ENCODE results near the gene ETV3L.
"Not testable (repeated sequence)": the region's sequence is repeated elsewhere in the genome, so short reads cannot be mapped to it uniquely, and the experiment has no call there.

ETV3L gene

GRCh38 chr1:157073944-157074685, 25.5 kb downstream of the ETV3L start:
- DNase-seq = peak; percentile 65

- no peak for DNase-seq
These were observed 30.0 kb downstream of the ETV3L start for GRCh38 chr1:157069601-157070000.

GRCh38 chr1:157059241-157059640, 40.4 kb downstream of the ETV3L start:
- not testable (repeated sequence) for DNase-seq

- DNase-seq = no peak
These were observed 43.3 kb downstream of the ETV3L start for GRCh38 chr1:157056269-157056668.

GRCh38 chr1:157055729-157056128, 43.9 kb downstream of the ETV3L start:
- not testable (repeated sequence) for DNase-seq

GRCh38 chr1:157050836-157051235, 48.8 kb downstream of the ETV3L start:
- DNase-seq = no peak

GRCh38 chr1:157047062-157047410, 52.6 kb downstream of the ETV3L start:
- no peak for DNase-seq

- DNase-seq = peak; percentile 63
These were observed 54.1 kb downstream of the ETV3L start, which contains the start of gene ARHGEF11 for GRCh38 chr1:157045250-157046218. Gene ARHGEF11, minus strand, starts transcription at chr1:157045742. Its CDS starts 1,412 bp downstream, at chr1:157044330.

GRCh38 chr1:157044326-157044725, 55.3 kb downstream of the ETV3L start:
- DNase-seq = no peak

- no peak for DNase-seq
These were observed 55.9 kb downstream of the ETV3L start for GRCh38 chr1:157043685-157044084.

- no peak for DNase-seq
These were observed 56.8 kb downstream of the ETV3L start for GRCh38 chr1:157042846-157043245.

Measured in stimulated activated CD4-positive, alpha-beta T cell treated with anti-CD3 and anti-CD28 coated beads, Interleukin-15, amount 100 ng/mL, for 24 hours (primary cell).